ENCODE data around the gene NENF.

The NENF gene

DNA sequence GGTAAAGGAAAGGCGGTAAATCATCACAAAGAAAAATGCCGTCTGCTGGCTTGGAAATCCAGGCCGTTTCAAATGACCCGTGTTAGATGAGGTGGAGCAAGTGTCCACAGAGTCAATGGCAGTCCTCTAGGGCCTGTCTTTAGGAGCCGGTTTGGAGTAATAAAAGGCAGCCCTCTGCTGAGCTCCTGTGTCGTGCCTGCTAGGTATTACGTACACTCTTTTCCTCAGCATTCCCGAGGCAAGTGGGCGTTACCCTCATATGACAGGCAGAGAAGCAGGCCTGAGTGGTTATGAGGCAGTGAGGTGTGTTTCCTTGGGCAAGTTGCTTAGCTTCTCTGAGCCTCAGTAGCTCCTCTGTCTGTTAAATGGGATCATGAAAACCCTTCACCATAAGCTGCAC is 7.7 kb downstream of the NENF start:
- Mint-ChIP-seq H3K4me3 (no peak overlapping the region), H3K36me3 (peaks cover 6 to 20% of the 10 kb centered on the region in 2 donors), H3K27me3 (no peaks in the 10 kb centered on the region), H3K9me3 (no peaks in the 10 kb centered on the region), H3K27ac (no peak overlapping the region), H3K4me1 (peaks cover 1 to 13% of the 10 kb centered on the region in 2 donors)
- DNase-seq: no peak
- no peak for ATAC-seq (replicated peaks)

DNA sequence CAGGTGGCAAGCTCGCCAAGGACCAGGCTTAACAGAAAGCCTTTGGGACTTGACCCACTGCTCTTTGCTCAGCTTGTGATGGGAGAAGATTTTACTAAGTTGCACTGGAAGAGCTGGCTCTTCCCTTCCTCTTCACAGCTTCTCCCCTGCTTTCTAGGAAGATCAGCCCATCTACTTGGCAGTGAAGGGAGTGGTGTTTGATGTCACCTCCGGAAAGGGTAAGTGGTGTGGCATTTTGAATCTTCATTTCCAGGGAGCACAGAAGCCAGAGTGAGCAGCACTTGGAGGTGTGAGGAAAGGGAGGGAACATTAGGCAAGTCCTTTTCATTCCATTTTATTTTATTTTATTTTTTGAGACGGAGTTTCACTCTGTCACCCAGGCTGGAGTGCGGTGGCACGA is 9.7 kb downstream of the NENF start:
- DNase-seq: no peak
- H3K27ac Mint-ChIP-seq: no peak overlapping the region
- no peak overlapping the region for H3K4me3 Mint-ChIP-seq

GRCh38 chr1:212446333-212446732 is 13.6 kb downstream of the NENF start:
- H3K27ac Mint-ChIP-seq: no peak overlapping the region
- no peaks in the 10 kb centered on the region for H3K9me3 Mint-ChIP-seq
- no peak overlapping the region for H3K4me3 Mint-ChIP-seq
- peaks cover 0 to 1% of the 10 kb centered on the region in 2 donors for H3K4me1 Mint-ChIP-seq
- H3K36me3 Mint-ChIP-seq: peaks cover 12 to 27% of the 10 kb centered on the region in 2 donors
- ATAC-seq (replicated peaks): no peak
- no peaks in the 10 kb centered on the region for H3K27me3 Mint-ChIP-seq
- DNase-seq: no peak

More for the DNA sequence above, 9.7 kb downstream of the NENF start:
- Mint-ChIP-seq H3K27me3 (no peaks in the 10 kb centered on the region), H3K36me3 (peaks cover 12 to 27% of the 10 kb centered on the region in 2 donors), H3K4me1 (peaks cover 1 to 10% of the 10 kb centered on the region in 2 donors), H3K9me3 (no peaks in the 10 kb centered on the region)
- no peak for ATAC-seq (replicated peaks)

DNA sequence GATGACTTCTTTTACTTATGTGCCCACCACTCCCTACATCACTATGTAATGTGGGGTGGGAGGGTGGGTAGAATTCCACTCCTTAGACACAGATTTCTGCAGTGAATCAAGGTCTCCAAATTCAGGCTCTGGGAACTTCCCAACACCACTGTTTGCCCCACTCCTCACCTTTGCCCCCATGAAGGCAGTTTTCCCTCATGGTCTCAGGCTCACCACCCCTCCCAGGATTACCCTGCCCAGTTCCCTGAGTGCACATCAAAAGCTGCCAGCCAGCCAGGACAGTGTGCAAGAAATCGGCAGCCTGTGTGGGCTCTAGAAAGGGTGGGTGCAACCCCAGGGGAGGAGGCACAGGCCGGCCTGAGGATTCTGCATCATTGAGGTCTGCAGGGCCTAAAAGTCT is 14.8 kb downstream of the NENF start:
- Mint-ChIP-seq H3K36me3 (peaks cover 12 to 25% of the 10 kb centered on the region in 2 donors), H3K4me3 (no peak overlapping the region), H3K9me3 (no peaks in the 10 kb centered on the region), H3K27ac (peak overlapping the region; percentile 56), H3K4me1 (peaks cover 0 to 3% of the 10 kb centered on the region in 2 donors), H3K27me3 (no peaks in the 10 kb centered on the region)
- DNase-seq: no peak
- no peak for ATAC-seq (replicated peaks)

DNA sequence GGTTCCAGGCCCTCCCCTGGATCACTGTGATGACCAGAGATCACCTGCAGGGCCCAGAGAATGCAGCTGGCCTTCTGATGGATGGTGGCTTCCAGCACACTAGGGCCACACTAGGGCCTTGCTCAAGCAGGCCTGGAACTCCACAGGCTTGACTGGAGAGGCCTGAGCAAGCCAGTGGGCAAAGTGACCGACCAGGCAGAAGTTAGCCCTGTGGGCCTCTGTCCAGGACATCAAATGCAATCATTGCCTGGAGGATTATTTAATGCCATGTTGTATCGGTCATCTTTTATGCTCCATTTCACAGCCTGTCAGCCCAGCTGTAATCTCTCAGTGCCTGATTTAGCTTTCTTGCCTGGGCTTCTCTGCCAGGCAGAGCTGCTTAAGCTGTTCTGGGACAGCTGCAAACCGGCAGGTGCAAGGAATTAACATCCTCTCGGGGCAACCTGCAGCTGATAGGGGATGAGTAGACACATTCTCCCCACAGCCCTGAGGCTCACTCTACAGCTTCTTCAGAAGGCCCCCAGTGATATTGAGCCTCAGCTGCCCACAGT is 17.7 kb downstream of the NENF start:
- H3K36me3 Mint-ChIP-seq: peaks cover 7 to 15% of the 10 kb centered on the region in 2 donors
- DNase-seq (no peak), ATAC-seq (replicated peaks) (no peak)
- no peak overlapping the region for H3K4me3 Mint-ChIP-seq
- peaks cover 4 to 11% of the 10 kb centered on the region in 2 donors for H3K4me1 Mint-ChIP-seq
- H3K27me3 Mint-ChIP-seq: no peaks in the 10 kb centered on the region
- H3K9me3 Mint-ChIP-seq: no peaks in the 10 kb centered on the region
- no peak overlapping the region for H3K27ac Mint-ChIP-seq

GRCh38 chr1:212451416-212452322 is 18.9 kb downstream of the NENF start:
- H3K4me3 Mint-ChIP-seq: no peak overlapping the region
- ATAC-seq (replicated peaks): no peak
- no peaks in the 10 kb centered on the region for H3K27me3 Mint-ChIP-seq
- H3K27ac Mint-ChIP-seq: no peak overlapping the region
- peaks cover 0 to 9% of the 10 kb centered on the region in 2 donors for H3K36me3 Mint-ChIP-seq
- H3K9me3 Mint-ChIP-seq: no peaks in the 10 kb centered on the region
- peaks cover 4 to 17% of the 10 kb centered on the region in 2 donors for H3K4me1 Mint-ChIP-seq
- DNase-seq: no peak

GRCh38 chr1:212452323-212453155 is 19.8 kb downstream of the NENF start:
- Mint-ChIP-seq H3K9me3 (no peaks in the 10 kb centered on the region), H3K27me3 (no peaks in the 10 kb centered on the region), H3K4me1 (peaks cover 4 to 17% of the 10 kb centered on the region in 2 donors), H3K36me3 (peaks cover 0 to 9% of the 10 kb centered on the region in 2 donors), H3K27ac (no peak overlapping the region), H3K4me3 (no peak overlapping the region)
- no peak for ATAC-seq (replicated peaks)
- no peak for DNase-seq

DNA sequence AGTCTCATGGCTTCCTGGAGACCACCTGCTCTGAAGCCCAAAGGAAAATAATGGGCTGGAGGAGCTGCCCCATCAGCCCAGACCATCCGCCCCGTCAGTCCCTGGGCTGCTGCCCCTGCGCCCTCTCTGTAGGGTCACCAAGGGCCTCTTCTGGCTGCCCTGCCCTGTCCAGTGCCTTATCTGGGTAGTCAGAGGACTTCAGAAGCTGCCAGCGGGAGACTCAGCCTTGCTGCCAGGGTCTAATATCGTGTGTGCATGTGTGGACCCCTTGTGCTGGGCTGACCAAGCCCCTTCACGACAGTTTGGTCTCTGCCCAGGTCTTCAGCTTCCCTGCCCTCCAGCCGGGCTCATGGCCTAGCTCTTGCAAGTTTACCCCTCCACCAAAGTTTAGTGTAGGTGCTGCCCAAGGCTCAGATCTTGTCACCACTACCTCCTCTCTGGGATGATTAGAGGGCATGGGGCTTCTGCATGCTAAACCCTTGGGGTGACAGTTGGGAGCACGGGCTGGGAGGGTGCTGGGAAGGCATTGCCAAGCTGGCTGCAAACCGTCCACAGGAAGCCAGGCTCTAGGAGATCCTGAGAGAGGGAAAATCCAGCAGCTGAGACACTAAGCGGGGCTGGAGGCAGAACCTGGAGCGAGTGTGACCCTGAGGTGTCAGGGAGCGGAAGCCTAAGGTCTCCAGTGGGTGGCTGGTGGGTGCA is 20.6 kb downstream of the NENF start:
- ATAC-seq (replicated peaks): no peak
- peaks cover 7 to 23% of the 10 kb centered on the region in 2 donors for H3K4me1 Mint-ChIP-seq
- H3K4me3 Mint-ChIP-seq: no peak overlapping the region
- no peaks in the 10 kb centered on the region for H3K9me3 Mint-ChIP-seq
- H3K27me3 Mint-ChIP-seq: no peaks in the 10 kb centered on the region
- DNase-seq: no peak
- H3K27ac Mint-ChIP-seq: no peak overlapping the region
- H3K36me3 Mint-ChIP-seq: peaks cover 0 to 9% of the 10 kb centered on the region in 2 donors

GRCh38 chr1:212454741-212455140 is 22.0 kb downstream of the NENF start:
- peaks cover 9 to 28% of the 10 kb centered on the region in 2 donors for H3K4me1 Mint-ChIP-seq
- H3K4me3 Mint-ChIP-seq: no peak overlapping the region

GRCh38 chr1:212455401-212455800 is 22.7 kb downstream of the NENF start:
- no peak for DNase-seq
- peaks cover 0 to 9% of the 10 kb centered on the region in 2 donors for H3K36me3 Mint-ChIP-seq
- no peaks in the 10 kb centered on the region for H3K27me3 Mint-ChIP-seq
- H3K9me3 Mint-ChIP-seq: peaks cover 0 to 1% of the 10 kb centered on the region in 2 donors
- H3K4me1 Mint-ChIP-seq: peaks cover 9 to 28% of the 10 kb centered on the region in 2 donors
- no peak overlapping the region for H3K4me3 Mint-ChIP-seq
- no peak overlapping the region for H3K27ac Mint-ChIP-seq
- ATAC-seq (replicated peaks): no peak

More at GRCh38 chr1:212454741-212455140, 22.0 kb downstream of the NENF start:
- no peaks in the 10 kb centered on the region for H3K27me3 Mint-ChIP-seq
- DNase-seq: no peak
- H3K9me3 Mint-ChIP-seq: peaks cover 0 to 1% of the 10 kb centered on the region in 2 donors
- peaks cover 0 to 9% of the 10 kb centered on the region in 2 donors for H3K36me3 Mint-ChIP-seq
- H3K27ac Mint-ChIP-seq: no peak overlapping the region
- ATAC-seq (replicated peaks): no peak

GRCh38 chr1:212455803-212456528 is 23.2 kb downstream of the NENF start:
- Mint-ChIP-seq H3K9me3 (peaks cover 0 to 1% of the 10 kb centered on the region in 2 donors), H3K4me1 (peaks cover 9 to 28% of the 10 kb centered on the region in 2 donors), H3K4me3 (no peak overlapping the region), H3K27me3 (no peaks in the 10 kb centered on the region), H3K27ac (no peak overlapping the region), H3K36me3 (peaks cover 0 to 9% of the 10 kb centered on the region in 2 donors)
- peak; percentile 63 for DNase-seq
- peak; percentile 79 to 82 for ATAC-seq (replicated peaks)

DNA sequence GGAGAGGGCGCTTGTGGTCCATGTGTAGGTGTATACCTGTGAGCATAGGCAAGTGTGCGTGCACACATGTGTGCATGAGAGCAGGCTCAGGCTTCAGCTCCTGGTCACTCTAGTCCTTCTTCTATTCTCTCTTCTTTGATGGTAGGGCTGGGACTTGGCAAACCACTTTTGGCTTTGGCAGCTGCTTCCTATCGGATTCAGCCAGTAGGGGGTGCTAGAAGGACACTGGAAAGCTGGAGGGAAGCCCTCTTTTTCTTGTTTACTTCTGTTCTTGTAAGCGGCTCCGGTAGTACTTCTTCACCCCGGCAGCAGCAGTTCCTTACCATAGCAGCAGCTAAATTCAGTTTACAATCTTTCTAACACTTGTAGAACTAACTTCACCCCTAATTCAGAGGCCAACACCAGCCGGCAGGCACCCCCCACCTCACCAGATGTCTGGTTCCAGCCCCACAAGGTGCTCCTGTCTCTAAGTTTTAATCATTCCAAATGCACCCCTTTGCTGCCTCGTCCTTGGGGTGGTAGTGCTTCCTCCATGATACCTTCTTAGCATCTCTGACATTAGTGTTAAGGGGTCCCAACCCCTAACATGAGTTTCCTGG is 25.1 kb downstream of the NENF start:
- Mint-ChIP-seq H3K4me1 (peaks cover 7 to 21% of the 10 kb centered on the region in 2 donors), H3K27ac (no peak overlapping the region), H3K9me3 (peaks cover 0 to 1% of the 10 kb centered on the region in 2 donors), H3K27me3 (no peaks in the 10 kb centered on the region), H3K4me3 (no peak overlapping the region), H3K36me3 (peaks cover 0 to 3% of the 10 kb centered on the region in 2 donors)
- peak; percentile 35 to 45 for ATAC-seq (replicated peaks)
- DNase-seq: peak; percentile 54

DNA sequence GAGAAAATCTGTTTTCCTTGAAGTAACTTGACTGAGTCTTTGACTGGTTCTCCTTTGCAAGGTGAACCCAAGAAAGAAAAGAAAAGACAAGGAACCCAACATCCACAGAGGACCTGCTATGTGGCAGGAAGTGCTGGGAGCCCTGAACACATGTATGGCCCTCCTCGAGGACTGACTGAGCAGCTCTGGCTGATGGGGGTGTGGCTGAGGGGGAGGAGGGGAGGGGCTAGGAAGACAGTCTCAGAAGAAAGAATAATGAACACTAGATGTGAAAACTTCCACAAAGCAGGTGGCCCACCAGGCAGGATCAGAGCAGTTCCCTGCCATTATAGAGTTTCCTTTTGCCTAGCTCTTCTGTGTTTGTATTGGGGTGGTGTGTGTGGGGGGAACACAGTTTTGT is 26.1 kb downstream of the NENF start:
- Mint-ChIP-seq H3K4me3 (no peak overlapping the region), H3K36me3 (no peaks in the 10 kb centered on the region), H3K9me3 (peaks cover 0 to 1% of the 10 kb centered on the region in 2 donors), H3K27me3 (no peaks in the 10 kb centered on the region), H3K4me1 (peaks cover 5 to 17% of the 10 kb centered on the region in 2 donors), H3K27ac (no peak overlapping the region)
- DNase-seq: no peak
- peak in 1 of 2 donors; percentile 56 for ATAC-seq (replicated peaks)

Measured in stimulated activated naive B cell treated with anti-CD40 and anti-IgM and Interleukin-4, amounts not matched to agents 10 μg/mL and 1 μg/mL and 100 μg/mL, for 72 hours (primary cell).